HG03159 (cell line): ENCODE results near the gene ENAH.

ENCODE experiments used
- ATAC-seq: cut with Tn5 transposase; IDR thresholded peaks from one replicate; pipeline ENCODE4 v1.9.1; 2021; ENCODE audit warnings: mild to moderate bottlenecking, moderate library complexity; ENCODE audit not compliant: unreplicated experiment

ENAH gene

DNA sequence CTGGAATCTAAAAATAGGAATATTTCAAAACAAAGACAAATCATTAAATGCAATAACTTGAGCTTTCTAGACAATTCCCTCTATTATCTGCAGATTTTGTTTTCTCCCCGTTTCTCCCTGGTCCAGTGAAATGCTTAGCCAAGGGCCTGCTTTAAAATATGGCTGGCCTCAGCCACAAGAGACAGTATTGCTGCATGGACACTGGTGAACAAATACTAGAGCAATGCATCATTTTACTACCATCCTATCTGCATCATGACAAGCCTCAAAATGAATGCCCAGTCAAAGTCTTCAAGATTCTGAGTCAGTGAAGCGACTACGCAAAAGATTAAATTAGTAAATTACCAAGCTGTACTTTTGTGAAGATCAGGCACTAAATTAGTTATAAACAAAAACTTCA lies 80.5 kb downstream of the ENAH start:
- ATAC-seq, result no peak

DNA sequence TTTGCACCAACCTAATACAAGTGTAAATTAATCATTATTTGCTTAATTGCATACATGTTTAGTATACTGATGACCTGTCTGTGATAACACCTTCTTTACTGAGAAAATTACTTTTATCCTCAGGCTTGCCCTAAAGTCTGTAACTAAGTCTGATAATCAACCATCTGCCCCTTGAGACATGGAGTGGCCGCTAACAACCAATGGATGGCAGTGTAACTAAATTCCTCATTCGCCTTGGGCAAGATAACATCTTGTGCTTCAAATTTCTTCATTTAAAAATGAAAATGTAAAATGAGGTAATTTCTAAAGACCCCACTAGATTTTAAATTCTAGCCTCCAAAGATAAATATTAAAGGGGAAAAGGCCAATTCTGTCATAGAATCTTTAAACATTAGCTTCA lies 85.1 kb downstream of the ENAH start:
- no peak for ATAC-seq

DNA sequence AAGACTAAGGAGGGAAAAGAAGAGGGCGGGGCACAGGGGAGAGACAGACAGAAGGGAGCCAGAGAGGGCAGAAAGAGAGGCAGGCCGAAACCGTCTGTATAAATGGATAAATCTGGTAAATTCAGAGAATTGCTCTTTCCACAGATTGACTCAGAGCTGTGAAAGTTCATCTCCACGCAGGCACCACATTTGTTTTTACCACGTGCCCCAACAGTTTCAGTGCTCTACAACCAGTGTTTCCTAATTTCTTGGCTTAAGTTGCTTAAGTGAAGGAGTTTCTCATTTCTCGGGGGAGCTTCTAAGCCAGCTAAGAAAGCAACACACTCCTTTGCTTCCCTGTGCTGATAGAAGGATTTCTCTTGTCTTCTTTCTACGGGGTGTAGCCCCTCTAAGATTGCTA lies 87.1 kb downstream of the ENAH start:
- no peak for ATAC-seq

DNA sequence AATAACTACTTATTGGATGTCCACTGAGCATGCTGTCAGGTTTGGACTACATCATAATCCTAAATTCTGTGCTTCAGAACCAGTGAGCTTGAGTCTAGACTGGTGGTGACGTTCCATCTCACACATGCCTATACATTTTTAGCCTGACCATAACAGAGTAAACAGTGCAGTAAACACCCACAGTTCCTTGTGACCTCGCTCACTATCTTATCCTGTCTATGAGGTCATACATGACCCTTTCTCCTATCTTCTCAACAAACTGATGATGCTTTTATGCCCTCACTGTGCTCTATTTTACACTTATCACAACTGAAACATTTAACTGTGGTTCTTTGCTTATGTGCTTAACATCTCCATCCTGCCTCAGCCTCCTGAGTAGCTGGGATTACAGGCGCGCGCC lies 91.2 kb downstream of the ENAH start:
- ATAC-seq, result no peak

DNA sequence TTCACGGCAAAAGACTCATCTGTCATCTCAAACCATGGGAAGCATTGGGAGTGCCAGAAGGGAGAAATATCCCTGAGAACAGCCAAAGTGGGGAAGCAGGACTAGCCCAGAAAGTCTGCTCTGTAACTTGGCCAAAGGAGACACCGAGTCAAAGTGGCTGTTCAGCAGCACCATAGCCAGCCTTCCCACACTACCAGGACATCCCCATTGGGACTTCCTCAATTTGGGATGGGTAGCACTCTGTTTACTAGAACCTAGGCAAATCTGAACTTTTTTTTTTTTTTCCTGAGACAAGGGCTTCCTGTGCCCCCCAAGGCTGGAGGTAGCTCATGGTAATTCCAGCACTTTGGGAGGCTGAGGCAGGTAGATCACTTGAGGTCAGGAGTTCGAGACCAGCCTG lies 93.0 kb downstream of the ENAH start:
- ATAC-seq, result no peak

- no peak for ATAC-seq
These were observed 93.6 kb downstream of the ENAH start for GRCh38 chr1:225559326-225559725.

DNA sequence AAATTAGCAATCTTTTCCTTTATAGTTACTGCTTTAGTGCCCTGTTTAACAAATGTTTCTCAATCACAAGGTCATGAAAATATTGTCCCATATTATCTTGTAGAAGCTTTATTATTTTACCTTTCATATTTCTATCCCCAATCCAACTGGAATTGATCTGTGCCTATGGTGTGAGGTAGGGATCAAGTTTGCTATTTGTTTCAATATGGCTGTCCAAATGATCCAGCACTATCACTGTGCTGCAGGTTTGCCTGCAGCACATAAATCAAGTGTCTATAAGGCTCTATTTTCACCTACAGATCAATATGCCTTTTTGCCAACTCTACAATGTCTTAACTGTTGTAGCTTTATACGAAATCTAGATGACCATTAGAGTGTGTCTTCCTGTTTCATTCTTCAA lies 96.2 kb downstream of the ENAH start:
- ATAC-seq, result no peak

- no peak for ATAC-seq
These were observed 97.1 kb downstream of the ENAH start for GRCh38 chr1:225555821-225556220.

- ATAC-seq, result no peak
These were observed 98.6 kb downstream of the ENAH start for GRCh38 chr1:225554216-225554812.

DNA sequence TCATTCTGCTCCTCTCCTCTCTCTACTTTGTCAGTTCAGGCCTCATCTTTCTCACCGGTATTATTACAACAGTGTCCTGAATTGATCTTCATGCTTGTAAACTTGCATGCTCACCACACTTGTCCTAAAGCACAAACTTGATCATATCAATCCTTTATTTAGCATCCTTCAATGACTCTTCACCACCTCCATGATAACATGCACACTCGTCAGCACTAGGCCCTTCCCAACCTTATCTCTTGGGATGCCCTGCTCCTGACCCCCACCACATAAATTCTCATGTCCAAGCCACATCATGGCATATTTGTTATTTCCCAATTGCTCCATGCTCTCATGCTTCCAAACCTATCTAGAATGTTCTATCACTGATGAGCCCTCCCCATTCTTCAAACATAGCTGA lies 103.1 kb downstream of the ENAH start:
- ATAC-seq, result no peak

DNA sequence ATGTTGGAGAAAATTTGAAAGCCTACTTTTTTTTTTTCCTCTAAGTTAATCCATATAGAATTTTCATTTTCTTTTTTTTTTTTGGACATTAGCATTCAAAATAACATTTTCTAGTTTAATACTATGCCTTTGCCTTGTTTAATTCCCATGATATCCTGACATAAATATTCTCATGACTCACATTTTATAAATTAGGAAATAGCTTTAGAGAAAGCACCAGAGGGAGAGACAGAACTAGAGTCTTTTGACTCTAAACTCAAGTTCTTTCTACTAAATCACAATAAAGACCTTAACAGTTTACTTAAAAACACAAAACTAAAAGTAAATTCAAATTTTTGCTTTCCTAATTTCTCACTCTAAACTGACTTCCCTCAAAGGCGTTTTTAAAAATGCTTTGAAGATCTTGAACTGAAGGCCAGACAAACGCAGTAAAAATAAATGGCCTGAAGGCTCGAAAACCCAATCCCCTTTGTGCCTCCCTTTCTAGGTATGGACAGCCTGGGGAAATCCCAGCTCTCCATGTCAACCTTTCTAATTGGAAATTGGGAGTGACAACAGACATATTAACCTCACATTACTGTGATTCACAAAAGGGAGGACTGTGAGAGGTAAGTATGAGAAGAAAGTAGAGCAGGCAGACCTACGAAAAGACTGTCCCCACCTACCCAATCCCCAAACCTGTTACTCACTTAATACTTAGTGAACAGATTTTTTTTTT lies 104.6 kb downstream of the ENAH start:
- no peak for ATAC-seq

DNA sequence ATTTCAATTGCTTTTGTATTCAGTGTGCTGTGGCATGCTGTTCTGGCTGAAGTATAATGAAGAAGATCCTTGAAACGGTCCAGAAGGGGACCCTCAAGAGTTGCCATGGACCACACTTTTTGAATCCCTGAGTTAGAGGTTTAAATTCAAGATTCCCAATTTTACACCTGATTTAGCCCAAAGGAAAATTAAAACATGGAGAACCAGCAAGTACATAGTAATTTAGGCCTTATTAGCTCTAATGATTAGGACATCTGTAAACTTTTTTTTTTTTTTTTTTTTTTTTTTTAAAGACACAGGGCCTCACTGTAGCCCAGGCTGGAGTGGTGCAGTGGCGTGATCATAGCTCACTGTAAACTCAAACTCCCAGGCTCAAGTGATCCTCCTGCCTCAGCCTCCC lies 107.3 kb downstream of the ENAH start:
- no peak for ATAC-seq

DNA sequence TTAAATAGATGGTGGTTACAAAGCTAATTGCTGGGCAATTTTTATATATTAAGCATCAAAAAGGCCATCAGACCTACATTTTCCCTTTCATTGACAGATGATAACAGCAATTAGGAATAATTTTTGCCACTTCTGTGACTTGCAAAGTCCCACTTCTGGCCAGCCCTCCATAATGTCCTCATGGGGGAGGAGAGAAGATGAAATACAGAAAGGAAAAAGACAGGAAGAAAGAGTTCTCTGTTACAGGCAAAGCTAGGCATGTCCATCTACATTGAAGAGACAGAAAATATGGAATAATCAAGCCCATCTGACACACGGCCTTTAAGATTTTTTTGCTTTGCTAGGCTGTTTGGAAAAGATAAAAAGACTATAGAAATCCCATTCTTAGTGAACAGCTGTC lies 108.0 kb downstream of the ENAH start:
- ATAC-seq, result no peak

DNA sequence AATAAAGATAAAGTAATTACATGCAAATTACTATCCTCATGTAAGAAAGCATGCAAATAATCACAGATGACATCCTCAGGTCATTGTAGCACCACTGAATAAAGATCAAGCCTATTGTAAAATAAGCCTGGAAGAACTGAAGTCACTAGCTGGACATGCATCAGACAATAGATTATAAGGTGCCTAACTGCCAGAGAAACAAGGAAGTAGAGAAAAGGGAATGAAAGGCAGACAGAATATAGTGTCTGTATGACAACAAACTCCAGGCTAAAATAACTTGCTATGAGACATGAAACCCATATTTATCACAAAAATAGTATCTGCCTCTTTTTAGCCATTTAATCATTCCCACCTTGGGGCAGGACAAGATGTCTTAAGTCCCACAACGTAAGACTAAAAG lies 108.7 kb downstream of the ENAH start:
- ATAC-seq, result no peak

GRCh38 chr1:225543350-225543749 lies 109.6 kb downstream of the ENAH start:
- ATAC-seq, result no peak

DNA sequence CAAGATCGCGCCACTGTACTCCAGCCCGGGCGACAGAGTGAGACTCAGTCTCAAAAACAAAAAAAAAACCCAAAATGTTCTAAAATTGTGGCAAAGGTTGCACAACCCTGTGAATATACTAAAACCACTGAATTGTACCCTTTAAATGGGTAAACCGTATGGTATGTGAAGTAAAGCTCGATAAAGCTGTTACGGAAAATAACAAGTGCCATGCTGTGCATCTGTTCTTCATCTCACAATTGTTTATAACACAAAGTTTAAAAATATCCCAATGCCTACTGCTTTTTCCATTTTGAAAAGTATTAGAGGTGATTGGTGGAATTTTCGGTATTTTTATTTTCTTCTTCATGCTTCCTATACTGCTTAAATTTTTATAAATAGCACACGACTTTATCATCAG lies 111.5 kb downstream of the ENAH start:
- ATAC-seq, result no peak

- no peak for ATAC-seq
These were observed 113.3 kb downstream of the ENAH start for GRCh38 chr1:225539575-225539974.

- no peak for ATAC-seq
These were observed 113.9 kb downstream of the ENAH start for GRCh38 chr1:225539069-225539468.

- ATAC-seq, result no peak
These were observed 115.2 kb downstream of the ENAH start for GRCh38 chr1:225537554-225538251.

- no peak for ATAC-seq
These were observed 117.6 kb downstream of the ENAH start for GRCh38 chr1:225535280-225535679.

DNA sequence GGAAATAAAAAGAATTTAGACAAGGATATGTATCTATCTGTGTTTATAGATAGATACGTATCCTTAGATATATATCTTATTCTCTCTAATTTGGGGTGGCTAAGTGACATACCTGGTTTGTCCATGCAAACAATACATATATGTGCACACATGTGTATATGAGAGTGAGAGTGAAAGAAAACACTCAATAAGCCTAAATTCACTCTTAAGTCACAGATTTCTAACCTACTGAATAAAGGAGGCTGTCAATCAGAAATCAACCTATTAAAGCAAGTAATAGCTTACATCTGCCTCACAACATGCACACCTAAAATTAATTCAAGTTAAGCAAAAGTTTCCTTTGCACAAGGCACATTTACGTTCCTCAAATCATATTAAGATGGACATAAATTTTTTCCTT lies 118.2 kb downstream of the ENAH start:
- no peak for ATAC-seq

GRCh38 chr1:225534135-225534534 lies 118.8 kb downstream of the ENAH start:
- no peak for ATAC-seq
